GM10847 (cell line): ENCODE data around the gene L3MBTL1.

Source experiments
- POLR2A ChIP-seq: IDR thresholded peaks from 2 replicates; pipeline ENCODE4 v1.6.1; 2011; ENCODE audit not compliant: insufficient read length; ENCODE audit errors: extremely low read depth

The L3MBTL1 gene

DNA sequence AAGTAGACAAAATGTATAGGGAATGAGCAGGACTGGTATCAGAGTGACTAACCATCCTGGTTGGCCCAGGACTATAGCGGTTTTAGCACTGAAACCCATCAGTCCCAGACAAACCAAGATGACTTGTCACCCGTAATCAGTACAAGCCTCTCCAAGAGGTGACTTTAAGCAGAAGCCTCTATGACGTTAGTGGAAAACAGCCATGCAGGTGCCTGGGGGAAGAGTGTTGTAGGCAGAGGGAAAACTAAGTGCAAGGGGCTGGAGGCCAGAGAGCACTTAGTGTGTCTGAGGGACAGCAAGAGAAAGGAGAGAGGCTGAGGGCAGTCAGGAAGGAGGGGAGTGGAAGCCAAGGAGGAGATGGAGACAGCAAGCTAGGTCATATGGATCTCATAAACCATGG, 53.5 kb downstream of the L3MBTL1 start:
- no peak for TF ChIP-seq POLR2A

DNA sequence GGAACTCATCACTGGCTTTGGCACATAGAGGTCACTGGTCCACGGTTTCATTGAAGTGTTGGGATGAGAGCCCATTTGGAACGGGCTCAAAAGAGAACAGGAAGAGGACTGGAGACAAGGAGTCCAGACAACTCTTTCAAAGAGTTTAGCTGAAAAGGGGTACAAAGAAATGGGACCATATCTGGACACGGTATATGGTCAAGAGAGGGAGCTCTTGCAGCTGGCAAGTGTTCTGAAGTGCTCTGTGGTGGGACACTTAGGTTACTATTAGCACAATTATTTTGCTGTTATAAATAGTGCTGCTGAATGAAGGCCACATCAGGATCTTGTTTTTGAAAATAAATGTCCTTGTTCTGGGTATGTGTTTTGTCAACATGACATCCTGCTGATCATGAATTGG, 55.9 kb downstream of the L3MBTL1 start:
- TF ChIP-seq POLR2A: no peak

DNA sequence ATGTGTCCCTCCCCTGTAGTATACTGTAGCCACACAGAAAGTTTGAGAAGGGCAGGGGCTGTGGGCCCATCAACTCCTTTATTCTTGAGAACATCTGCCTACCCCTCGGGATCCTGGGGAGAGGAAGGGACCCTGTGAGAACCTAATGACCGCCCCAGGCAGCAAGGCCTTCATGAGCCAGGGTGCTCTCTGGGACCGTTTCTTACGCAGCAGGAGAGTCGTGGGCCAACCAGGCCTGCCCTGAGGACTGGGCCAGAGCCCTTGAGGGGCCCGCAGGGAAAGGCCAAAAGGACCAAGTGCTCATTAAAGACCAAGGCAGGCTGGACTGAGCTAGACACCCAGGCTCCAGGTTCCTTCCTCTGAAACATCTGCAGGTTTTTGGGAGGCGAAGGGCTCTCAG, 56.5 kb downstream of the L3MBTL1 start:
- TF ChIP-seq POLR2A: no peak

DNA sequence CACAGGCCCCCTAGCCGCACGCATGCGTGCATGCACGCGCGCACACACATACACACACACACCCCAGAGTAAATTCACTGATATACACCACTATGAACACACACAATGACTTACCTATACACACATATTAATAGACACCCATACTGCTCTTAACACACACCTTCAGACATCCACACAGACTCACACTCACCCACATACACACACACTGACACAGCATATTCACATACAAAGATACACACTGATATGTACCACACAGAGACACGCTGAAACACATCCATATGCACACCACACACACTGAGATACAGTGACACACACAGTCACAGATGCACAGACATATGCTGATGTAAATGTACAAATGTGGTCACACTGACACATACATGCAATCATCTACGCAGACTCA, 57.0 kb downstream of the L3MBTL1 start:
- no peak for TF ChIP-seq POLR2A

DNA sequence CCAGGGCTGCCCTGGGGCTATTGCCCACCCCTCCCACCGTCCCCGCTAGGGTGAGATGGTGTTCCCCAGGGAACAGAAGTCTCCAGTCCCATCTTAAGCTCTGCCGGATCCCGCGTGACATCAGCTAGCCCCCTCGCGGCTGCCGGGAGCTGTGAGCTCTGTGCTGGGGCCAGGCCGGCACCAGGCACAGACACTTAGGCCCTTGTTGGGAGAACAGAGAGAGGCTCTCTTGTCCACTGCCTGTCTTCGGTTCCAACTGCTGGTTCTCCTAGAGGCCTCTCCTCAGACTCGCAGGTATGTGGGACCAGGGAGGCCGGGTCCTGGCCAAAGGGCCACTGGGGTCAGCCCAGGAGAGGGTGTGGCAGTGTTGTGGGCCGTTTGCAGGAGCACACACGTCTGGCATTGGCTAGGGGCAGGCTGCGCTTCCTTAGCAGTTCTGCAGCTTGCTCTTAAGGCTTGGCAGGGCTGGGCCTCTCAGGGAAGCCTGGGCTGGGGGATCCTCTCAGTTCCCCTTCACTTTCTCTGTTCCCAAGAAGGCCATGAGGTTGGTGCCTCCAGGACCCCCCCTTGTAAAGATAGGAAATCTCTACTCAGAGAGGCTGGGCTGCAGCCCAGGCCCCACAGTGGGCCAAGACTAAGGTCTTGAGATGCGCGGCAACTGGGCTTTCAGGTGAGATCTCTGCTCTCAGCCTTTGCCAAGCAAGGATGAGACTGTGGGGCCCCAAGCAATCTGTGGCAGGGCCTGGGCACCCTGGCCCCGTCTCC, 57.7 kb downstream of the L3MBTL1 start:
- no peak for TF ChIP-seq POLR2A

DNA sequence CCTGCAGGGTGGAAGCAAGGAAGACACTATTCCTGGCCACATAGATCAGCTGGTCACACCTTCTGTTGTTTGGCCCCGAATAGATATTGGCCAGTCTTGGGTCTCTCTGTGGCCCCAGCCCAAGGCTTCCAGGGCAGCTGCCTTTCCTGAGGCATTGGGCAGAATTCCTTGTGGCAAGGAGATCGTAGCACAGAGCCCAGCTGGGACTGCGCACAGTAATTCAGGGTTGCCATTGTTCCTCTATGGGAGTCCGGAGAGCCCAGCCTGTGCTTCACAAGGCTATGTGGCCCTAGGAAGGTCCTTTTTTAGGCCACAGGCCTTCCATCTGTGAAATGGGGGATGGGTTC, 58.2 kb downstream of the L3MBTL1 start:
- no peak for TF ChIP-seq POLR2A

DNA sequence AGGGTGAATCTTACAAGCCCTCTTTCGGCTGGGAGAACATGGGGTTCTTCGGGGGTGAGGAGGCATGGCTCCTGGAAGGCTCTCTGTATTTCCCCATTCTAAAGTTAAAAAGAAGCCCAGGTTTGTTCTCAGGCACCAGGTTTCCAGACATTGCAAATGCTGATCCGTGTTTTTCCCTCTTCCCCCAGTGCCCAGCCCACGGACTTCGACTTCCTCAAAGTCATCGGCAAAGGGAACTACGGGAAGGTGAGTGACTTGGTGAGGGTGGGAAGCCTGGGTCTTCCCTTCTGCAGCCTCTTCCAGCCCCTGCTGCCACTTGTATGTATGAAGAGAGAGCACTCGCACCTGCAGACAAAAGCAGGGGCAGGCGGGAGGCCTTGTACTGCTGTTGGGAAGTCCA, 60.0 kb downstream of the L3MBTL1 start:
- TF ChIP-seq POLR2A: no peak

DNA sequence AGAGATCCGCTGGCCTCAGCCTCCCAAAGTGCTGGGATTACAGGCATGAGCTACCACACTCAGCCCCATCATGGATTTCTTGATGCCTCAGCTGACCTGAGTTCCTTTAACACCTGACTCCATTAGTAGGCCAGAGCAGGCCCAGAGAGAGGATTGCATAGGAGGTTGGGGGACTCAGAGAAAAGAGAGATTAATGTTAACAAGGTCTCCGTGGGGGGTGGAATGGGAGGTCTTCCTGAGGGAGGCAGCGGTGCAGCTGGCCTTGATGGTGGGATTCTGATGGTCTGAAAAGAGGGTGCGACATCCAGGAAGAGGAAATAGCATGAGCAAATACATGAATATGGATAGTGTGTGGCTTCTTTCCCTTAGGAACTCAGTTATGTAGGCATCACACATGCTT, 61.2 kb downstream of the L3MBTL1 start:
- no peak for TF ChIP-seq POLR2A

DNA sequence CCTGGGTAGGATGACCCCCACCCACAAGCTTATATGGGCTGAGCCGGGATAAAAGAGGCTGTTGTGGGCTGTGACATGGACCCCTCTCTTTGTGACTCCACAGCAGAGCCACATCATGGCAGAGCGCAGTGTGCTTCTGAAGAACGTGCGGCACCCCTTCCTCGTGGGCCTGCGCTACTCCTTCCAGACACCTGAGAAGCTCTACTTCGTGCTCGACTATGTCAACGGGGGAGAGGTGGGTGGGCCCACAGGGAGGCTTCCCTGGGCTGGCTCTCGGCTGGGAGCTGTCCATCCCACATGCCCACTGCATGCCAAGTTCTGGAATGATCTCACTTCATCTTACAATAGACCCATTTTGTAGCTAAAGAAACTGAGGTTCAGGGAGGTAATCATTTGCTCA, 61.8 kb downstream of the L3MBTL1 start:
- no peak for TF ChIP-seq POLR2A

DNA sequence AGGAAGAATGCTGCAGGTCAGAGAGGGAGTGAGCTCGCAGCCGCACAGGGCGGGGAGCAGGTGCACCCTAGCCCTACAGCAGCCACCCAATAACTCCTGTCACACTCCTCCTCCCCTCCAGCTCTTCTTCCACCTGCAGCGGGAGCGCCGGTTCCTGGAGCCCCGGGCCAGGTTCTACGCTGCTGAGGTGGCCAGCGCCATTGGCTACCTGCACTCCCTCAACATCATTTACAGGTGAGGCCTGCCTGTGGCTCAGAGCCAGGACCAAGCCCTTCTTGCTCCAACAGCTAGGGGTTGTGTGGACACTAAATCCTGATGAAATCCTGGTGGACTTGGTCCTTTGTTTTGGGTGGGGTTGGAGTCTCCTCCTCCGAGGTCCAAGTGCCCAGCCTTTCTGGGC, 63.0 kb downstream of the L3MBTL1 start:
- no peak for TF ChIP-seq POLR2A

DNA sequence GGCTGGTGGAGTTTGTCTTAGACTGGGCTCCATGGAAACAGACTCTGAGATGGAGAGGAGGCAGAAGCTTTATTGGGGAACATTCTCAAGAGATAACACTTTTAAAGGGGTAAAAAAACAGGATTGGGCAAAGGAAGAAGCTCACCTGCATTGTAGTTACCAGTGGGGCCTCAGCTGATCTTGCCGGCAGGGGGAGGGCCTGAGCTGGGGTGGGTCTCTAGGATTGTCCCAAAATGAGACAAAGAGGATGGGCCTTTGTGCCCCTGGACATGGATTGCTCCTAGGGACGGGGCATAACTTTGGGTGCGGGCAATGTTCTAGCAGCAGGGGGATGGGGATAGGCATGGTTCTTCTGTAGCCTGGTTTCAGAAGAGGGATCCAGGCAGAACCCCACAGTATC, 63.8 kb downstream of the L3MBTL1 start:
- TF ChIP-seq POLR2A: no peak

DNA sequence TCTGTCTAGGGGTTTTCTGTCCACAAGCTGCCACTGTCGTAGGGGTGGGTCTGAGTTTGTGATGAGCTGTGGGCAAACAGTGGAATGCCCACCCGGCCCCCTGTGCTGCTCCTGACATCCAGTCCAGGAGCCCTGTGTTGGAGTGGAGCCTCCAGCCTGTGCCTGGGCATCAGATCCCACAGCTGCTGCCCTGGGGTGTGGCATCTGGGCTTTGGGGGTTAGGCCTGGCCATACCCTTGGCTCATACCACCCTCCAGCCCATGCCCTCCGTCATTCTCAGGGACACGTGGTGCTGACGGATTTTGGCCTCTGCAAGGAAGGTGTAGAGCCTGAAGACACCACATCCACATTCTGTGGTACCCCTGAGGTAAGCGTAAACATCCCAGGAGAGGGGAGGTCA, 64.3 kb downstream of the L3MBTL1 start:
- TF ChIP-seq POLR2A: no peak

DNA sequence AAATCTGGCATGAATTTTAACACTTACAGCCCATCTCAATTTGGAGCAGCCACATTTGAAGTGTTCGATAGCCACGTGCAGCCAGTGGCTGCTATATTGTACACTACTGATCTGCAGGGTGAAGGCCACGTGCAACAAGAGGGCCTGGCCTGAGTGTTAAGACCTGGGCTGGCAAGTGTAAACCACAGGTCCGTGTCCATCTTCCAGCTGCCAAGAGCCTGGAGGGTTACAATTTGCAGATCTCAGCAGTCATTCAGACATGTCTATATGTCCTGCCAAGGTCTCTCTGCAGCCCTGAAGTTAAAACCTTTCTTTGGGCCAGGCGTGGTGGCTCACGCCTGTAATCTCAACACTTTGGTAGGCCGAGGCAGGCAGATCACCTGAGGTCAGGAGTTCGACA, 65.4 kb downstream of the L3MBTL1 start:
- TF ChIP-seq POLR2A: no peak

DNA sequence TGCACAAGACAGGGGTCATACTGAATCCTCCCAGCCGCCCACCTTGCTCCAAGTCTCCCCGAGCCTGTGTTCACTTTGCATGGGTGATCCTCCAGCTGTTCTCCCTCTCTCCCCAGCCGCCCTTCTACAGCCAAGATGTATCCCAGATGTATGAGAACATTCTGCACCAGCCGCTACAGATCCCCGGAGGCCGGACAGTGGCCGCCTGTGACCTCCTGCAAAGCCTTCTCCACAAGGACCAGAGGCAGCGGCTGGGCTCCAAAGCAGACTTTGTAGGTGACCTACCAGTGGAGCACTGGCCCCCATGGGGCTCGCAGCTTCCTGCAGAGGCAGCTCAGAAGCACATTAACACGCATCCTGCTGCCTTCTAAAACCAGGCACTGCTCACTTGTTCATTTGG, 68.6 kb downstream of the L3MBTL1 start:
- no peak for TF ChIP-seq POLR2A

DNA sequence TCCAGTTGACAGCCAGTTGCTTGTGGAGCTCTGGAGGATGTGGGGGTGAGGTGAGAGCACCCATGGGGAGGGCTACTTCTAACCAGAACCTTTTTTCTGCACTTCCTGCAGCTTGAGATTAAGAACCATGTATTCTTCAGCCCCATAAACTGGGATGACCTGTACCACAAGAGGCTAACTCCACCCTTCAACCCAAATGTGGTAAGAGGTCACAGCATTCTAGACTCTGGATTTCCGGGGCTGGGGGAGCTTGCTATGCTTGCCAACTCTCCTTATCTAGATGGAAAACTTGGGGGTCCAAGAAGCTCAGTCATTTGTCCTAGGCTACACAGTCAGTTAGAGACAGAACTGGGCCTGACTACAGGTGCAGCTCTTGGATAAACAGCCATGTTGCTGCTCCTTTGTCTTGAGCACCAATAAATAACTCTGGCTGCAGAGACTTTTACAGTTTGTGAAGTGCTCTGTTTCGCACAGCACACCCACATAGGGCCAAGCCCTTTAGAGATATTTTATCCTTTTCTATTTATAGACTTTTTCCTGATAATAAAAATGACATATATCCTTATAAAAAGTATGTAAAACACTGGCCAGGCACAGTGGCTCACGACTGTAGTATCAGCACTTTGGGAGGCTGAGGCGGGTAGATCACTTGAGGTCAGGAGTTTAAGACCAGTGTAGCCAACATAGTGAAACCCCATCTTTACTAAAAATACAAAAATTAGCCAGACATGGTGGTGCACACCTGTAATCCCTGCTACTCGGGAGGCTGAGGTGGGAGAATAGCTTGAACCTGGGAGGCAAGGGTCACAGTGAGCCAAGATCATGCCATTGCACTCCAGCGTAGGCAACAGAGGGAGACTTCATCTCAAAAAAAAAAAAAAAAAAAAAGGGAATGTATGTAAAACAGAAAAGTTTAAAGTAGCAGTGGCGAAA, 72.6 kb downstream of the L3MBTL1 start:
- TF ChIP-seq POLR2A: no peak

DNA sequence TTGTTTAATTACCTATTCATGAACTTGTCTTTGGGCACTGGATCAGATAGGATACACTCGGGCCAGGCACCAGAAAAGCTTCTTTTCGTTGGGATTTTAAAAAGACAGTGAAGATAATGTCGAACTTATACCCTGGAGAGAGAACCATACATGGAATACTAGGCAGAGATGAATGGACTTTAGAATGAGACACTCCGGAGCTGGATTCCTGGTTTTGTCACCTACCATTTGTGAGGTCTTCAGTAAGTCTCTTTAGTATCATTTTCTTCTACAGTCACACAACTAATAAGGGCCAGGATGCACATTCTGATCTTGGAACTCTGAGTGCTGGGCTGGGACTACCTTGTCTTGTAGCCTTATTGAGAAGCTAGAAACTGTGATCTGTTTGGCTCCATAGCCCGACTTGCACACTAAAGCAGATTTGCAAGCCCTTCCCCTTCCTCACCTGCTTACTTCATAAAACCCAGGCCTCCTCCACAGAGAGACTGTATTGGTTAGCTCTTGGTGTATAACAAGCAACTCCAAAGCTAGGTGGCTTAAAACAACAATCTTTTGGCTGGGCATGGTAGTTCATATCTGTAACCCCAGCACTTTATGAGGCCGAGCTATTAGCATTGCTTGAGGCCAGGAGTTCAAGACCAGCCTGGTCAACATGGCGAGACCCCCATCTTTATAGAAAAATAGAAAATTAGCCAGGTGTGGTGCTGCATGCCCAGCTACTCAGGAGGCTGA, 75.8 kb downstream of the L3MBTL1 start:
- no peak for TF ChIP-seq POLR2A
